Adrenal gland (tissue), 5 donors: ENCODE measurements around the gene HS3ST5.

Source experiments
- CTCF ChIP-seq, 6 experiments: fragments of 450-650 bp in 4 of 6; fragments of 200-600 bp in 2 of 6; sonication (generic) in 1 of 6; IDR thresholded peaks; 1 replicate in 5 of 6; 2 replicates in 1 of 6; pipeline versions ENCODE4 v1.5.1 to v1.8.0; 2016 to 2021; ENCODE audit warnings: antibody characterized with exemption in 6 of 6, mild to moderate bottlenecking in 2 of 6, moderate library complexity in 1 of 6
- POLR2A ChIP-seq, 2 donors: fragments of 450-650 bp; IDR thresholded peaks; one replicate each; pipeline ENCODE4 v1.6.1; 2017; ENCODE audit warnings: antibody characterized with exemption in 2 of 2, mild to moderate bottlenecking in 2 of 2, moderate library complexity in 1 of 2
- donor health status: DM: no; HTN: no; CAD: no.

- TF ChIP-seq POLR2A (IDR thresholded peaks at IDR 0.05) (no peak), CTCF (IDR thresholded peaks at IDR 0.05) (no peak)
Measured at GRCh38 chr6:114063956-114064355, 278.9 kb downstream of the HS3ST5 start.
